Inferior parietal cortex (tissue), 1 donor: ENCODE measurements around the gene PPP1R12C.

Experiments used
- DNase-seq: peaks from one replicate; pipeline ENCODE4 v3.0.0-alpha.2; 2016; ENCODE audit errors: extremely low spot score

PPP1R12C gene

GRCh38 chr19:55146705-55147273 is 29.4 kb upstream of the PPP1R12C start:
- DNase-seq: peak; percentile 20

GRCh38 chr19:55146078-55146704 is 28.8 kb upstream of the PPP1R12C start:
- no peak for DNase-seq

- no peak for DNase-seq
These were observed 27.8 kb upstream of the PPP1R12C start for GRCh38 chr19:55145232-55145631.

GRCh38 chr19:55141696-55142095 is 24.3 kb upstream of the PPP1R12C start:
- DNase-seq: no peak

- no peak for DNase-seq
These were observed 20.5 kb upstream of the PPP1R12C start for GRCh38 chr19:55137915-55138314.

- DNase-seq: no peak
These were observed 19.1 kb upstream of the PPP1R12C start for GRCh38 chr19:55136399-55137102.

GRCh38 chr19:55134736-55135135 is 17.3 kb upstream of the PPP1R12C start:
- DNase-seq: no peak

- DNase-seq: no peak
These were observed 16.4 kb upstream of the PPP1R12C start for GRCh38 chr19:55133639-55134444.

- no peak for DNase-seq
These were observed 15.2 kb upstream of the PPP1R12C start for GRCh38 chr19:55132453-55133129.

GRCh38 chr19:55131421-55131820 is 14.0 kb upstream of the PPP1R12C start:
- DNase-seq: no peak

GRCh38 chr19:55119053-55119452 is 1.6 kb upstream of the PPP1R12C start:
- DNase-seq: no peak

- DNase-seq: peak; percentile 79
These were observed 1.1 kb upstream of the PPP1R12C start for GRCh38 chr19:55118401-55118991.

- DNase-seq: peak; percentile 99
These were observed 390 bp upstream of the PPP1R12C start for GRCh38 chr19:55117663-55118391.

- peak; percentile 64 for DNase-seq
These were observed 1.1 kb downstream of the PPP1R12C start for GRCh38 chr19:55116232-55116858.

- no peak for DNase-seq
These were observed 1.9 kb downstream of the PPP1R12C start for GRCh38 chr19:55115446-55116065.

GRCh38 chr19:55114566-55115145 is 2.8 kb downstream of the PPP1R12C start:
- DNase-seq: no peak

- DNase-seq: no peak
These were observed 3.8 kb downstream of the PPP1R12C start for GRCh38 chr19:55113570-55114039.

- DNase-seq: no peak
These were observed 4.5 kb downstream of the PPP1R12C start for GRCh38 chr19:55112777-55113569.
